KMS-11 (cell line): ENCODE results near the gene SIRT5.

Experiments
- H2AFZ ChIP-seq: fragments of 200-600 bp; sonication (generic); 2 replicates; pipeline ENCODE4 v1.6.1; 2016; ENCODE audit warnings: antibody characterized with exemption, mixed run types, low read depth
- H3K27ac ChIP-seq: fragments of 200-600 bp; sonication (generic); 2 replicates; pipeline ENCODE4 v1.6.1; 2016; ENCODE audit warnings: mild to moderate bottlenecking, mixed run types
- H3K27me3 ChIP-seq: fragments of 200-600 bp; sonication (generic); 2 replicates; pipeline ENCODE4 v1.6.1; 2017; ENCODE audit warnings: mild to moderate bottlenecking, low read depth, mixed run types, moderate library complexity; ENCODE audit not compliant: insufficient read depth
- H3K36me3 ChIP-seq: fragments of 200-600 bp; sonication (generic); 2 replicates; pipeline ENCODE4 v1.6.1; 2017; ENCODE audit warnings: mild to moderate bottlenecking, mixed run types; ENCODE audit not compliant: insufficient read depth
- H3K4me1 ChIP-seq: fragments of 200-600 bp; sonication (generic); 2 replicates; pipeline ENCODE4 v1.6.1; 2016; ENCODE audit warnings: mild to moderate bottlenecking, low read depth, mixed run types; ENCODE audit not compliant: poor library complexity, severe bottlenecking
- H3K4me2 ChIP-seq: fragments of 200-600 bp; sonication (generic); 2 replicates; pipeline ENCODE4 v1.7.0; 2016; ENCODE audit warnings: mild to moderate bottlenecking, mixed run types
- H3K4me3 ChIP-seq: fragments of 200-600 bp; sonication (generic); IDR thresholded peaks from 2 replicates; pipeline ENCODE4 v1.6.1; 2017; ENCODE audit warnings: low read depth, low read length, mixed read lengths; ENCODE audit not compliant: insufficient read depth
- H3K79me2 ChIP-seq: fragments of 200-600 bp; sonication (generic); 2 replicates; pipeline ENCODE4 v1.6.1; 2016; ENCODE audit warnings: low read depth, mixed run types; ENCODE audit not compliant: insufficient read depth
- H3K9ac ChIP-seq: fragments of 200-600 bp; sonication (generic); 2 replicates; pipeline ENCODE4 v1.6.1; 2016; ENCODE audit warnings: mild to moderate bottlenecking, mixed run types
- H4K20me1 ChIP-seq: fragments of 200-600 bp; sonication (generic); 2 replicates; pipeline ENCODE4 v1.6.1; 2016; ENCODE audit warnings: mild to moderate bottlenecking, mixed run types; ENCODE audit not compliant: insufficient read depth
- TF ChIP-seq, protein P1 (sequence below): fragments of 200-600 bp; sonication (generic); conservative IDR thresholded peaks from 2 replicates; pipeline ENCODE4 v1.6.1; 2017; ENCODE audit warnings: low read depth, mild to moderate bottlenecking, antibody characterized with exemption, low read length, moderate library complexity, mixed read lengths

Gene SIRT5

DNA sequence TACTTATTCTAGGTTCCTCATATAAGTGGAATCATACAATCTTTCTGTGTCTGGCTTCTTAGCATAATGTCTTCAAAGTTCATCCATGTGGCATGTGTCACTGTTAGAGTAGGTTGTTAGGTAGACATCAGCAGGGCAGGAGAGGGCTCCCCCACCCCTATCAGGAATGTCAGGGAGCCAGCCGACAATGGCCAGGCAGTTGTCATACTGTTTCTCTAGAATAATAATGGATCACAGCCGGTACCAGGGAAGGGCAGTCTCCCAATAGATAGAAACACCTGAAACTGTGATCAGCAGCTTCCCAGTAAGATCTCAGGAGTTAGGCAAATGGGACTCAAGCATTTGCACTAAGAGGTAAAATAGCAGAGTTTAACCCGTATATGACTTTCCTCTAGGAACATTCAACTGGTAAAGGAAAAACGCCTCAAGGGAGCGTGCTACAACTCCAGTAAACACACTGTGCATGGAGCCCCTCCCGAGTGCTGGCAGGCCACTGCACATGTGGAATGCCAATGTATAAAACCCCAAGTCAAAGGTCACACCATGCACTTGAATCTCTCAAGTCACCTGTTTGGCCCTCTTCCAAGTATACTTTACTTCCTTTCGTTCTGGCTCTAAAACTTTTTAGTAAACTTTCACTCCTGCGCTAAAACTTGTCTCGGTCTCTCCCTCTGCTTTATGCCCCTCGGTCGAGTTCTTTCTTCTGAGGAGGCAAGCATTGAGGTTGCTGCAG lies 29.8 kb upstream of the SIRT5 start:
- Histone ChIP-seq H3K36me3 (no peaks in the 10 kb centered on the region), H3K4me1 (no peaks in the 10 kb centered on the region)

DNA sequence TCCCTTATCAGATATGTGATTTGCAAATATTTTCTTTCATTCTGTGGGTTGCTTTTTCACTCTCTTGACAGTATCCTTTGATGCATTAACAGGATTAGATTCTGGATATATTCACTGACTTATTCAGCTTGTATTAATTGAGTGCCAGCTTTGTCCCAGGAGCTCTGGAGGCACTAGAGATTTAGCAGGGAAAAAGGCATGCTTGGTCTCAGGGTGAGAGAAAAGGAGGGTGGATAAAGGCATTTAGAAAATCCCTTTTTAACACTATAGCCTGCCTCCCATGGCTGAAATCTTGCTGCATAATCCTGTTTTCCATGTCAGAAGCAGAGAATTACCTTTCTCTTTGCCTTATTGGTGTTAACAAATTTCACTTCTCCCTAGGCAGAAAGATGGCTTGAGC lies 28.5 kb upstream of the SIRT5 start:
- Histone ChIP-seq H3K27ac (no peak overlapping the region), H4K20me1 (no peaks in the 10 kb centered on the region), H3K4me1 (no peaks in the 10 kb centered on the region), H3K9ac (no peak overlapping the region), H3K4me2 (no peak overlapping the region), H3K36me3 (no peaks in the 10 kb centered on the region), H3K27me3 (no peaks in the 10 kb centered on the region), H2AFZ (no peak overlapping the region), H3K79me2 (no peaks in the 10 kb centered on the region), H3K4me3 (no peak overlapping the region)
- TF ChIP-seq, protein P1, sequence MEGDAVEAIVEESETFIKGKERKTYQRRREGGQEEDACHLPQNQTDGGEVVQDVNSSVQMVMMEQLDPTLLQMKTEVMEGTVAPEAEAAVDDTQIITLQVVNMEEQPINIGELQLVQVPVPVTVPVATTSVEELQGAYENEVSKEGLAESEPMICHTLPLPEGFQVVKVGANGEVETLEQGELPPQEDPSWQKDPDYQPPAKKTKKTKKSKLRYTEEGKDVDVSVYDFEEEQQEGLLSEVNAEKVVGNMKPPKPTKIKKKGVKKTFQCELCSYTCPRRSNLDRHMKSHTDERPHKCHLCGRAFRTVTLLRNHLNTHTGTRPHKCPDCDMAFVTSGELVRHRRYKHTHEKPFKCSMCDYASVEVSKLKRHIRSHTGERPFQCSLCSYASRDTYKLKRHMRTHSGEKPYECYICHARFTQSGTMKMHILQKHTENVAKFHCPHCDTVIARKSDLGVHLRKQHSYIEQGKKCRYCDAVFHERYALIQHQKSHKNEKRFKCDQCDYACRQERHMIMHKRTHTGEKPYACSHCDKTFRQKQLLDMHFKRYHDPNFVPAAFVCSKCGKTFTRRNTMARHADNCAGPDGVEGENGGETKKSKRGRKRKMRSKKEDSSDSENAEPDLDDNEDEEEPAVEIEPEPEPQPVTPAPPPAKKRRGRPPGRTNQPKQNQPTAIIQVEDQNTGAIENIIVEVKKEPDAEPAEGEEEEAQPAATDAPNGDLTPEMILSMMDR, result no peak

More for the DNA sequence above, 29.8 kb upstream of the SIRT5 start:
- no peak overlapping the region for H2AFZ ChIP-seq
- H3K27ac ChIP-seq, result no peak overlapping the region
- no peak overlapping the region for H3K4me2 ChIP-seq
- H3K27me3 ChIP-seq, result no peaks in the 10 kb centered on the region
- no peak overlapping the region for H3K9ac ChIP-seq
- TF ChIP-seq, protein P1, result no peak
- H3K4me3 ChIP-seq, result no peak overlapping the region
- no peaks in the 10 kb centered on the region for H3K79me2 ChIP-seq
- H4K20me1 ChIP-seq, result no peaks in the 10 kb centered on the region

DNA sequence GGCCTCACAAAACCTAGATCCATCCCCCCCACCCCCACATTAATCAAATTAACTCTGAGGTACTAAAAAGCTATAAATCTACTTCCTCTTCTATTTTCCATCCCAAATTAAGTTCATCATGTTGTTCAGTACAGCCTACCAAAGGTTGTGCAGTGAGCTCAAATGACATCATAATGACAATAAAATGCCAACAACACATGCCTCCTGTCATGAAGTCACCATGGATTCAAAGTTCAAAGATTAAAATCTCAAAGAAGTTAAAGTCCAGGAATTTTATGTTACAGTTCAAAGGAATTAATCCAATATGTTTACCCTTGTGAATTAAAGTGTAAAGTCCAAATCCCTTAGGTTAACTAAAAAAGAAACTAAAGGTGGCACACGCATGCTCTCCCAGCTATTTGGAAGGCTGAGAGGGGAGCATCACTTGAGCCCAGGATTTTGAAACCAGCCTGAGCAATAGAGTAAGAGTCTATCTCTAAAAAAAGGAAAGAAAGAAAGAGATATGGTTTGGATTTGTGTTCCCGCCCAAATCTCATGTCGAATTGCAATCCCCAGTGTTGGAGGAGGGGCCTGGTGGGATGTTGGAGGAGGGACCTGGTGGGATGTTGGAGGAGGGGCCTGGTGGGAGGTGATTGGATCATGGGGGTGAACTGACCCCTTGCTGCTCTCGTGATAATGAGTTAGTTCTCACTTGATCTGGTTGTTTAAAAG lies 25.7 kb upstream of the SIRT5 start:
- Histone ChIP-seq H4K20me1 (no peaks in the 10 kb centered on the region), H3K9ac (no peak overlapping the region), H3K27me3 (no peaks in the 10 kb centered on the region), H3K4me1 (no peaks in the 10 kb centered on the region), H3K4me3 (no peak overlapping the region), H3K79me2 (no peaks in the 10 kb centered on the region), H3K36me3 (no peaks in the 10 kb centered on the region), H2AFZ (no peak overlapping the region), H3K27ac (no peak overlapping the region), H3K4me2 (no peak overlapping the region)
- TF ChIP-seq, protein P1, result no peak

DNA sequence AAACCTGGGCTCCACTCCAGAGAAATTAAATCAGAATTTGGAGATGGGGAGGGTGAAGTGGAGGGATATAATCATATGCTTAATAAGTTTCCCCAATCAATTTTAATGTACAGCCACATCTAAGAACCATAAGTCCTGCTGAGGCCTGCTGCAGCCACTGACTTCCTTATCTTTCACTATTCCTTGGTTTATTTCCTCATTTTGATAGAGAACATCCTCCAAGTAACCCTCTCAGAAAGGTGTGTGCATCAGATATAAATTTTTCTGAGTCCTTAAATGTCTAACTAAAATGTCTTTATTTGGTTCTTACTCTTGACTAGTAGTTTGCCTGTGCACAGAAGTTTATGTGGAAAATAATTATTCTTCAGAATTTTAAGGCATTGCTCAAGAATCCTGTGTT lies 23.7 kb upstream of the SIRT5 start:
- Histone ChIP-seq H4K20me1 (no peaks in the 10 kb centered on the region), H3K4me2 (no peak overlapping the region), H3K9ac (no peak overlapping the region), H2AFZ (no peak overlapping the region), H3K36me3 (no peaks in the 10 kb centered on the region), H3K79me2 (no peaks in the 10 kb centered on the region), H3K27ac (no peak overlapping the region), H3K4me1 (no peaks in the 10 kb centered on the region), H3K4me3 (no peak overlapping the region), H3K27me3 (no peaks in the 10 kb centered on the region)
- TF ChIP-seq, protein P1, result no peak
